ENCODE measurements around the gene SYS1.

Gene SYS1

GRCh38 chr20:45392733-45393132 is 29.8 kb downstream of the SYS1 start:
- DNase-seq = no peak

DNA sequence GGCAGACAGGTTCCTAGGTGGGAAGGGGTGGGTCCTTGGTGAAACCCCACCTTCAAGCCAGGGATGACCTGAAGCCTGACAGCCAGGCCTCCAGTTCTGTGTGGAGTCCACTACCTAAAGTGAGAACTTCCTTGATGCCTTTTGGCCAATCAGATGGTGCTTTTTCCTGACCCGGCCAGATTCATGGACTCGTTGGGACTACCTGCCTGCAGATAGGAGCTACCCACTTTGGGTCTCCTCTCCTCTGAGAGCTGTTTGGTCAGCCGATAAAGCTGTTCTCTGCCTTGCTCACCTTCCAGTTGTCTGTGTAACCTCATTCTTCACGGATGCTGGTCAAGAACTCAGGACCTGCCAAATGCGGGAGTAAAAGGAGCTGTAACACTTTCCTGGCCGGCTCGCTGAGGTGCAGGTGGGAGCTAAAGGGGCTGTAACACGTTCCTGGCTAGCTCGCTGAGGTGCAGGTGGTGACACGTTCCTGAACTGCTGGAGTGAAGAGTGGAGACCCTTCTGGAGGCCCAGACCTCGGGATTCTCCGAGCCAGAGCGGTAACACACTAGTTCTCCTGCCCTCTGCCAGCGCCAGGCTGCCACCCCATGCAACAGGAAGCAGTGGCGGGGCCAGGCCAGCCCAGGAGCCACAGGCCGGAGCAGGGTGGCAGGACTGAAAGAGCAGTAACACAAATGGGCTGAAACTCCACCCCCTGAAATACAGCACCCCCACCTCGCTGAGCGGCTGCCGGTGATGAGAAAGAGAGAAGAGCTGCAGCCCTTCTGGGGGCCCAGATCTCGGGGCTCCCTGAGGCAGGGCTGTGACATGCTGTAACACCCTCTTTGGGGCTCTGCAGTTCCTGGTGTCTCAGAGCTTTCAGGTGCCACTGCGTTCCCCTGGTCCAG is 31.5 kb downstream of the SYS1 start:
- DNase-seq = no peak

DNA sequence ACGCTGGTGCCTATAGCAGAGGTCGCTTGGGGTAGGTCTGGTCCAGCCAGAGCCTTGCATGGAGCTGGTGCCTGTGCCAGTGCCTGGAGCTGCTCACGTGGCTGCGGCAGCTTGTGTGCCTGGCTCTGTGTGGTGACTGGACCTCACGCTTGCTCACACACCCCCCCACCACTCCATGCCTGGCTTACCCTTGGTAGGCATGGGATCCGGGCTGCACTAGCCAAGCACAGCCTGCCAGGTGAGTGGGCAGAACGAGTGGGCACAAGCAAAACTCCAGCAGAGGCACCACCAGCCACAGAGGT is 32.1 kb downstream of the SYS1 start:
- no peak for DNase-seq

DNA sequence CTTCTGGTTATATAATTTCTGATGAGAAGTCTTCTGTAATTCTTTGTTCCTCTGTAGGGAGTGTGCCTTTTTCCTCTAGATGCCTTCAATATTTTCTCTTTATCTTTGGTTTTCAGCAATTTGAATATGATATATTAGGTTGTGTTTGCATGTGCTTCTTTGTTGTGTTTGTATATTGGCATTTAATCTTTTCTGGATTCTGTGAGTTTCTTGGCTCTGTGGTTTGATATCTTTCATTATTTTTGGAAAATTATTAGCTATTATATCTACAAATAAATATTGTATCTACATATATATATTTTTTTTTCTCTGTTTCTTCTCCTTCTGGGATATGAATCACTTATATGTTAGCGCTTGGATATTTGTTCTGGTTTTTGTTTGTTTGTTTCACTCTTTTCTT is 36.1 kb downstream of the SYS1 start:
- DNase-seq = no peak

DNA sequence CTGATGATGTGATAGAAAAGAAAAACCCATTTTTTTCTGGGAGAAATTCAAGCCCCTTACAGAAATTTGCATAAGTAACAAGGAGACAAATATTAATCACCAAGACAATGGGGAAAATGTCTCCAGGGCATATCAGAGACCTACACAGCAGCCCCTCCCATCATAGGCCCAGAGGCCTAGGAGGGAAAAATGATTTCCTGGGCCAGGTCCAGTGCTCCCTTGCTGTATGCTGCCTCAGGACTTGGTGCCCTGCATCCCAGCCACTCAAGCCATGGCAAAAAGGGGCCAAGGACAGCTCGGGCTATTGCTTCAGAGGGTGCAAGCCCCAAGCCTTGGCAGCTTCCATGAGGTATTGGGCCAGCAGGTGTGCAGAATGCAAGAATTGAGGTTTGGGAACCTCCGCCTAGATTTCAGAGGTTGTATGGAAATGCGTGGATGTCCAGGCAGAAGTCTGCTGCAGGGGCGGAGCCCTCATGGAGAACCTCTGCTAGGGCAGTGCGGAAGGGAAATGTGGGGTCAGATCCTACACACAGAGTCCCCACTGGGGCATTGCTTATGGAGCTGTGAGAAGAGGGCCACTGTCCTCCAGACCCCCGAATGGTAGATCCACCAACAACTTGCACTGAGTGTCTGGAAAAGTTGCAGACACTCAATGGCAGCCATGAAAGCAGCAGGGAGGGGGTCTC is 37.5 kb downstream of the SYS1 start:
- DNase-seq = no peak

DNA sequence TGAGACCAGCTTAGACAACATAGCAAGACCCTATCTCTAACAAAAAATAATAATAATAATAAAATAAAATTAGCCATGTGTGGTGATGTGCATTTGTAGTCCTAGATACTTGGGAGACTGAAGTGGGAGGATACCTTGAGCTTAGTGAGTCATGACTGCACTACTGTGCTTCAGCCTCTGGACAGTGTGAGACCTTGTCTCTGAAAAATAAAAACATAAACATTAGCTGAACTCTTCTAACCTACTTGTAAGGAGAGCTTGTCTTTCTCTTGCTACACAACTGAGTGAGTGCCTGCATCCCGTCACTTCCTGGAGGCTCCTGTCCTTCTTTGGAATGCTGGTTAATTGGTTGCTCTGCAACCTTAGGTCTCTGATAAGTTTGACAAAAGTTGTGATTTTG is 40.0 kb downstream of the SYS1 start:
- DNase-seq = no peak

DNA sequence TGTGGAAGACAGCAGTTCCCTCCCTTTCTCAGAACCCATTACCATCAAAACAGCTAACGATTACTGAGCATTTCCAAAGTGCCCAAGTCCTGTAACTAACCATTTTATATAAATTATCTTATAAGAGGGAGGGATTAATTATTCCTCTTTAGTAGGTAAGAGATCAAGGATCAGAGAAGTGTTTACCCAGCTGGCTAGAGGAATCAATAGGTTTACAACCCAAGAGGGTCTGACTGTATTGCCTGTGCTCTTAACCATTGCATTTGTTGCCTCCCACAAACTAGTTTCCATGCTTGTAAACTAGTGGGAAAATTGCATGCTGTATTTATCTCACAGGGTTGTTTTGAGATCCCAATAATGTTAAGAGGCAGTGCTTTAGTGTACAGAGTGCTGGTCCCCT is 41.5 kb downstream of the SYS1 start:
- no peak for DNase-seq

GRCh38 chr20:45405571-45406259 is 42.8 kb downstream of the SYS1 start:
- no peak for DNase-seq

- DNase-seq = no peak
Measured at GRCh38 chr20:45406260-45407066, 43.5 kb downstream of the SYS1 start.

- no peak for DNase-seq
Measured at GRCh38 chr20:45407067-45407745, 44.2 kb downstream of the SYS1 start.

GRCh38 chr20:45407783-45408645 is 45.1 kb downstream of the SYS1 start, which contains the start of gene DBNDD2:
Gene DBNDD2 (plus strand): TSS chr20:45408289. CDS start chr20:45408468, 179 bp downstream.
- DNase-seq = no peak

GRCh38 chr20:45408646-45409213 is 45.8 kb downstream of the SYS1 start:
- peak; percentile 60 to 66 for DNase-seq

- no peak for DNase-seq
Measured at GRCh38 chr20:45409521-45410272, 46.7 kb downstream of the SYS1 start.

DNA sequence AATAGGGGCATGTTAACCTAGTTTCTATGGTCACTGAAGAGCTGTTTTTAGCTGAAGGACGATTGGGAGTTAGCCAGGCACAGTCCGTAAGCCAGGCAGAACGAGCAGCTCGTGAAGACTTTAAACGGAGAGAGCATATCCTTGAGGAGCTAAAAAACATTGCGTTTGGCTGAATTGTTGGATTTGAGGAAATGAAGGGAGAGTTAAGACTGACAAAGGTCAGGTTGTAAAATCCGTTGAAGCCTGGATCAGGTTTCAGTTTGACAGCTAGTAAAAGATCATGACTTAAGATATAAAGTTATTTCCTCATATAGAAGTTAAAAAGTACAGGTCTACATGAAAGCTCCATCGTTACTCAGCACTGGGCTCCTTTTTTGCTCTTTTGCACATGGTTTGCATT is 47.9 kb downstream of the SYS1 start:
- no peak for DNase-seq

GRCh38 chr20:45412653-45413052 is 49.7 kb downstream of the SYS1 start:
- DNase-seq = no peak

GRCh38 chr20:45413479-45413878 is 50.5 kb downstream of the SYS1 start:
- DNase-seq = no peak

DNA sequence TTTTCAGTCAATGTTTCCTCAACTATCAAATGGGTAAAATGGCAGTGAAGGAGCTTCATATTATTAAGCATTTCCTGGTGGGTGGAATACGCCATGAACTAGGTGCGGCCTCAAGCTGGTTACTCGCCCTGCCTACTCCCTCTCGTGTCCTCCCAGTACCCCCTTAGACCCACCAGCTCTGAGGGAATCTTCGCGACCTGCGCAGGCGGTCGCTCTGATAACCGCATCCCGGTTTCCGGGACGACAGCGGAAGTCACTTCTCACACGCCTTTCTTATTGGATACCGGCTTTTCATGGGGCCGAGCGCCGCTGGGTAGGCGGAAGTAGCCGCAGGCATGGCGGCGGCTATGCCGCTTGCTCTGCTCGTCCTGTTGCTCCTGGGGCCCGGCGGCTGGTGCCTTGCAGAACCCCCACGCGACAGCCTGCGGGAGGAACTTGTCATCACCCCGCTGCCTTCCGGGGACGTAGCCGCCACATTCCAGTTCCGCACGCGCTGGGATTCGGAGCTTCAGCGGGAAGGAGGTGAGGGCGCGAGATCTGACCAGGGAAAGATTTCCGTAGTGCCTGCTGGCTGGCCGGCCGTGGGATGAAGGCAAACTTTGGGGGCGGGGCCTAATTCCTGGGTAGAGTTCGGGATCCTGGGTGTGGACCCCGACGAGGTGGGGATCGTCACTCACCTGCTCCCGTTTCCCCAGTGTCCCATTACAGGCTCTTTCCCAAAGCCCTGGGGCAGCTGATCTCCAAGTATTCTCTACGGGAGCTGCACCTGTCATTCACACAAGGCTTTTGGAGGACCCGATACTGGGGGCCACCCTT is 53.1 kb downstream of the SYS1 start, which contains the start of gene PIGT:
TSS of gene PIGT (plus strand) at position 320 of the 816 bp plus-strand sequence. CDS start at position 336, 16 bp downstream.
- DNase-seq = peak; percentile 81 to 82

DNA sequence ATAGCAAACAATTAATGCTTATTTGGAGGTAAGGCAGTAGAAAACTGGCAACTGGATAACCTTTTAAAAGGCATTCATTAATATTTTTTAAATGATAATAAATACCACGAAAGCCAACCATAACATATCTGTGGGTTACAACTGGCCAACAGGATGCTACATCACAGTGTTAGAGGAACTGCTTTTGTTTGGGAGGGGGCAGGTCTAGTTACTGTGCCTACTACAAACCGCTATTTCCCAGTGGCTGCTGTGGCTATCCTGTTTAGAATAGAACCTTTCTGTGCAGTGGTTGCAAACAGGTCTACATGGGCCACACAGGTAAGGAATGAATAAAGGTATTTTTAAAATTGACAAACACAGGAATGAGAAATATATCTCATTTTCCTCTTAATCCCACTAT is 54.0 kb downstream of the SYS1 start:
- peak; percentile 73 to 80 for DNase-seq
